HCEC 1CT (cell line): Measurements from ENCODE around the gene ALPG.
"Not testable (repeated sequence)": the region's sequence is repeated elsewhere in the genome, so short reads cannot be mapped to it uniquely, and the experiment has no call there.

Experiments
- DNase-seq: peaks from one replicate; pipeline ENCODE4 v3.0.0-alpha.2; 2017

ALPG gene

GRCh38 chr2:232420463-232421188, 14.0 kb downstream of the ALPG start:
- DNase-seq = no peak

- DNase-seq = no peak
Observed at GRCh38 chr2:232421189-232421785, 14.6 kb downstream of the ALPG start.

GRCh38 chr2:232422051-232422450, 15.4 kb downstream of the ALPG start:
- no peak for DNase-seq

- not testable (repeated sequence) for DNase-seq
Observed at GRCh38 chr2:232422996-232423395, 16.4 kb downstream of the ALPG start.

GRCh38 chr2:232423407-232423806, 16.8 kb downstream of the ALPG start:
- DNase-seq = not testable (repeated sequence)

- no peak for DNase-seq
Observed at GRCh38 chr2:232431705-232432590, 25.3 kb downstream of the ALPG start.

- DNase-seq = no peak
Observed at GRCh38 chr2:232432598-232433184, 26.0 kb downstream of the ALPG start.

- not testable (repeated sequence) for DNase-seq
Observed at GRCh38 chr2:232433622-232434021, 27.0 kb downstream of the ALPG start.

GRCh38 chr2:232434091-232434490, 27.4 kb downstream of the ALPG start:
- no peak for DNase-seq

GRCh38 chr2:232434563-232435374, 28.1 kb downstream of the ALPG start:
- DNase-seq = no peak

- DNase-seq = no peak
Observed at GRCh38 chr2:232435375-232435648, 28.7 kb downstream of the ALPG start.

- no peak for DNase-seq
Observed at GRCh38 chr2:232435805-232436204, 29.2 kb downstream of the ALPG start.

- no peak for DNase-seq
Observed at GRCh38 chr2:232436381-232437194, 29.9 kb downstream of the ALPG start.

- no peak for DNase-seq
Observed at GRCh38 chr2:232437195-232437571, 30.5 kb downstream of the ALPG start.

GRCh38 chr2:232438091-232438490, 31.4 kb downstream of the ALPG start:
- no peak for DNase-seq

- no peak for DNase-seq
Observed at GRCh38 chr2:232438951-232439757, 32.5 kb downstream of the ALPG start.

GRCh38 chr2:232439758-232440135, 33.1 kb downstream of the ALPG start:
- no peak for DNase-seq

GRCh38 chr2:232440220-232441018, 33.8 kb downstream of the ALPG start:
- DNase-seq = peak; percentile 20

GRCh38 chr2:232441147-232441651, 34.6 kb downstream of the ALPG start:
- no peak for DNase-seq

GRCh38 chr2:232441922-232442321, 35.3 kb downstream of the ALPG start:
- not testable (repeated sequence) for DNase-seq
